Parathyroid adenoma (tissue), 2 donors: Measurements from ENCODE around the gene PIGU.

Experiments used
- H2AFZ ChIP-seq: fragments of 300-600 bp; sonication (generic); one replicate; pipeline ENCODE4 v1.7.0; 2017; ENCODE audit warnings: antibody characterized with exemption, mild to moderate bottlenecking
- H3K27ac ChIP-seq: fragments of 300-600 bp; sonication (generic); one replicate; pipeline ENCODE4 v1.7.0; 2017
- H3K27me3 ChIP-seq: fragments of 300-600 bp; sonication (generic); one replicate; pipeline ENCODE4 v1.7.0; 2017; ENCODE audit warnings: low read length; ENCODE audit not compliant: control insufficient read depth, insufficient read depth
- H3K36me3 ChIP-seq: fragments of 300-600 bp; sonication (generic); one replicate; pipeline ENCODE4 v1.7.0; 2017; ENCODE audit warnings: low read length; ENCODE audit not compliant: control insufficient read depth, insufficient read depth
- H3K4me1 ChIP-seq: fragments of 300-600 bp; sonication (generic); one replicate; pipeline ENCODE4 v1.7.0; 2017; ENCODE audit warnings: control low read depth
- H3K4me2 ChIP-seq: fragments of 300-600 bp; sonication (generic); one replicate; pipeline ENCODE4 v1.7.0; 2017; ENCODE audit warnings: low read length
- H3K4me3 ChIP-seq: fragments of 300-600 bp; sonication (generic); one replicate; pipeline ENCODE4 v1.7.0; 2017; ENCODE audit warnings: low read depth, low read length
- H3K79me2 ChIP-seq: fragments of 300-600 bp; sonication (generic); one replicate; pipeline ENCODE4 v1.7.0; 2017; ENCODE audit warnings: control low read depth
- H3K9ac ChIP-seq: fragments of 300-600 bp; sonication (generic); one replicate; pipeline ENCODE4 v1.7.0; 2017; ENCODE audit warnings: mild to moderate bottlenecking
- H3K9me3 ChIP-seq: fragments of 300-600 bp; sonication (generic); one replicate; pipeline ENCODE4 v1.7.0; 2017; ENCODE audit warnings: low read length; ENCODE audit not compliant: control insufficient read depth
- CTCF ChIP-seq: fragments of 300-600 bp; sonication (generic); IDR thresholded peaks from one replicate; pipeline ENCODE4 v1.7.0; 2017; ENCODE audit warnings: antibody characterized with exemption, mild to moderate bottlenecking
- donor health status: primary hyperparathyroidism.

PIGU gene

DNA sequence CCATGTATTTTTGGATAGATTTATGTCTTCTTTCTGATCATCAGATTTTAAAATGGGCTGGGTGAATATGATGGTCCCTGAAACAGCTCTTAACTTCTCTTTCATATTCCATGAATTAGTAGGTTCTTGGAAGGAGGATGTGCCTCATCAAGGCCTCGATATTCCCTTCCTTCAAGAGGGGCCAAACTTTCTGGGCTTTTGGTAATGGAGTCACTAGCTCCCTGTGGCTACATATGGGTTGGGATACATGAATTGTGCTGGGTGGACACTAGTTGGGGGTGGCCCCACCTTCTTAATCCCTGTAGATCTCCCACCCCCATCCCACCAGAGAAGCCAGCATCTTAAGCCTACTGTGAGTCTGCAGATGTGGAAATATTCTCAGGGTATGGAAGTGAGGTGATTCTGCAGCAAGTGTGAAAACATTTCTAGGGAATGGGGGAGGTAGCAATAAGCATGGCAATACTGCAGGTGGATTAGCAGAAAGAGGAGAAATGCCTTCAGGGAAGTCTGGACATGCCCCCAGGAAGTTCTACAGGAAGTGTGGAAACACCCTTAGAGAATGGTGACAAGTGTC lies 29.5 kb upstream of the PIGU start:
- Histone ChIP-seq H3K4me2 (no peak overlapping the region), H3K79me2 (peaks cover 2% of the 10 kb centered on the region), H3K36me3 (no peaks in the 10 kb centered on the region), H3K27me3 (no peaks in the 10 kb centered on the region), H3K4me1 (peaks cover 23% of the 10 kb centered on the region), H3K9ac (no peak overlapping the region), H3K9me3 (no peaks in the 10 kb centered on the region), H3K27ac (no peak overlapping the region), H2AFZ (no peak overlapping the region), H3K4me3 (no peak overlapping the region)
- no peak for TF ChIP-seq CTCF

GRCh38 chr20:34705397-34706301 lies 28.8 kb upstream of the PIGU start:
- H3K79me2 ChIP-seq = peaks cover 2% of the 10 kb centered on the region
- H3K4me3 ChIP-seq = peak overlapping the region; percentile 75
- H3K36me3 ChIP-seq = no peaks in the 10 kb centered on the region
- no peak overlapping the region for H3K9ac ChIP-seq
- no peak for TF ChIP-seq CTCF
- no peaks in the 10 kb centered on the region for H3K27me3 ChIP-seq
- no peaks in the 10 kb centered on the region for H3K9me3 ChIP-seq
- peak overlapping the region; percentile 99 for H2AFZ ChIP-seq
- H3K4me1 ChIP-seq = peaks cover 23% of the 10 kb centered on the region
- peak overlapping the region; percentile 85 for H3K4me2 ChIP-seq
- H3K27ac ChIP-seq = peak overlapping the region; percentile 97

DNA sequence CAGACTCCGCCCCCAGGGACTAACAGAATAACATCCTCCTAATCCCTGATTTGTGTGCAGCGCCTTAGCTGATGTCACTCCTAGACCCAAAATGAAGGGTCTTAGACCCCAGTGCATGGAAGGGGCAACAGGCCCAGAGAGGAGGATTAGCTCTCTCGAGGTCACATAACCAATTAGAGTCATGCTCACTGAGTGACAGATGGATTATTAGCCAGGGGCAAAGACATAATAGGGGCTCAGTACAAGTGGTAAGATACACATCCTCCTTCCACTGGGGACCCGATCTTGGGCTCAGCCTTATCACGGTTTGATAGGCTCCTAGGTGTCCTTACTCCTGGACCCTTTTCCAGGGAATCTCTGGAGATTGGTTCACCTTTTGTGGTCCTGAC lies 28.1 kb upstream of the PIGU start:
- Histone ChIP-seq H3K4me1 (peaks cover 20% of the 10 kb centered on the region), H3K9me3 (no peaks in the 10 kb centered on the region), H3K9ac (peak overlapping the region; percentile 96), H2AFZ (peak overlapping the region; percentile 99), H3K27ac (peak overlapping the region; percentile 97), H3K27me3 (no peaks in the 10 kb centered on the region), H3K36me3 (no peaks in the 10 kb centered on the region), H3K4me3 (peak overlapping the region; percentile 75), H3K79me2 (peaks cover 2% of the 10 kb centered on the region), H3K4me2 (peak overlapping the region; percentile 85)
- TF ChIP-seq CTCF = no peak

GRCh38 chr20:34704177-34705007 lies 27.5 kb upstream of the PIGU start, which contains the start of gene TP53INP2:
Gene TP53INP2 (plus strand): TSS chr20:34704344. CDS start chr20:34708740, 4,396 bp downstream.
- peak within 1 kb of the TSS; percentile 97 for H3K27ac ChIP-seq
- peaks cover 2% of the 10 kb centered on the region for H3K79me2 ChIP-seq
- H3K4me2 ChIP-seq = peak within 1 kb of the TSS; percentile 85
- H3K9ac ChIP-seq = peak within 1 kb of the TSS; percentile 96
- H3K9me3 ChIP-seq = no peaks in the 10 kb centered on the region
- H2AFZ ChIP-seq = peak within 1 kb of the TSS; percentile 99
- peak within 1 kb of the TSS; percentile 75 for H3K4me3 ChIP-seq
- H3K4me1 ChIP-seq = peaks cover 20% of the 10 kb centered on the region
- H3K36me3 ChIP-seq = no peaks in the 10 kb centered on the region
- TF ChIP-seq CTCF = peak; percentile 10
- no peaks in the 10 kb centered on the region for H3K27me3 ChIP-seq
